IMR-90 (cell line): ENCODE measurements around the gene LRIT1. TPM values are rescaled to one million over a fixed set of nuclear protein-coding genes. Genes with fewer than 3 reads are reported as not detected.
A peak's percentile ranks its signal among the peaks of the same experiment; 100 is the strongest.

Experiments used
- ATAC-seq: fragments of 200-7000 bp; cut with Tn5 transposase; 2 replicates; pipeline ENCODE4 v1.9.1; 2020; ENCODE audit warnings: low read depth, mild to moderate bottlenecking, moderate library complexity
- BruUV-seq: library from RNA; stranded (reverse); fragments of 400-500 nt; replicated peaks from 2 replicates; lab custom pipeline; 2021; lab: Mats Ljungman, UMichigan
- CTCF ChIA-PET: fragments of 300-600 bp; formaldehyde crosslinking; extraction: SDS; loops from one replicate; lab custom pipeline; 2021; ENCODE audit warnings: antibody characterized with exemption; lab: Yijun Ruan, JAX
- POLR2A ChIA-PET: fragments of 300-600 bp; sonication (Branson Sonifier 250); formaldehyde crosslinking; loops from one replicate; lab custom pipeline; 2022; ENCODE audit warnings: antibody characterized with exemption; ENCODE audit not compliant: unreplicated experiment; lab: Charles Lee
- DNase-seq: peaks from one replicate; pipeline ENCODE4 v3.0.0; 2013
- H2AFZ ChIP-seq: replicated peaks from 2 replicates; pipeline ENCODE3; 2013; ENCODE audit warnings: low read length, mild to moderate bottlenecking; ENCODE audit not compliant: poor library complexity
- H2AK5ac ChIP-seq: 2 replicates; pipeline ENCODE4 v1.6.1; 2013; ENCODE audit warnings: low read depth, low read length, inconsistent platforms
- H2AK9ac ChIP-seq: replicated peaks from 2 replicates; pipeline ENCODE3; 2013; ENCODE audit warnings: mild to moderate bottlenecking, low read depth, low read length, moderate library complexity; ENCODE audit not compliant: poor library complexity
- H2BK120ac ChIP-seq: 2 replicates; pipeline ENCODE4 v1.6.1; 2013; ENCODE audit warnings: low read depth, low read length, inconsistent platforms
- H2BK15ac ChIP-seq: 3 replicates; pipeline ENCODE4 v1.6.1; 2013; ENCODE audit warnings: low read depth, low read length, inconsistent platforms
- H2BK20ac ChIP-seq: 2 replicates; pipeline ENCODE4 v1.6.1; 2013; ENCODE audit warnings: low read depth, mild to moderate bottlenecking, inconsistent platforms, low read length, moderate library complexity
- H2BK5ac ChIP-seq: 2 replicates; pipeline ENCODE4 v1.6.1; 2013; ENCODE audit warnings: mild to moderate bottlenecking, low read depth, low read length, inconsistent platforms; ENCODE audit not compliant: poor library complexity, severe bottlenecking
- H3K14ac ChIP-seq: replicated peaks from 2 replicates; pipeline ENCODE4 v1.6.1; 2013; ENCODE audit warnings: low read depth, low read length, inconsistent platforms
- H3K18ac ChIP-seq: 2 replicates; pipeline ENCODE4 v1.6.1; 2013; ENCODE audit warnings: low read depth, low read length, control low read depth
- H3K23ac ChIP-seq: 2 replicates; pipeline ENCODE4 v1.6.1; 2013; ENCODE audit warnings: low read depth, low read length, inconsistent platforms
- H3K27ac ChIP-seq: 2 replicates; pipeline ENCODE4 v1.5.1; 2013; ENCODE audit warnings: mild to moderate bottlenecking, control low read depth, low read length; ENCODE audit not compliant: insufficient read depth
- H3K27me3 ChIP-seq: 2 replicates; pipeline ENCODE4 v1.6.1; 2013; ENCODE audit warnings: low read length; ENCODE audit not compliant: control insufficient read depth, insufficient read depth
- H3K36me3 ChIP-seq: 2 replicates; pipeline ENCODE4 v1.6.1; 2013; ENCODE audit warnings: low read length, mixed read lengths; ENCODE audit not compliant: control insufficient read depth, insufficient read depth
- H3K4ac ChIP-seq: 2 replicates; pipeline ENCODE4 v1.6.1; 2013; ENCODE audit warnings: low read depth, low read length, inconsistent platforms
- H3K4me1 ChIP-seq: 2 replicates; pipeline ENCODE4 v1.6.1; 2013; ENCODE audit warnings: low read length, mixed read lengths; ENCODE audit not compliant: control insufficient read depth, insufficient read depth
- H3K4me2 ChIP-seq: 2 replicates; pipeline ENCODE4 v1.6.1; 2013; ENCODE audit warnings: low read depth, mild to moderate bottlenecking, control low read depth, low read length, moderate library complexity
- H3K4me3 ChIP-seq: 2 replicates; pipeline ENCODE4 v1.5.1; 2013; ENCODE audit warnings: low read depth, mild to moderate bottlenecking, control low read depth, low read length, moderate library complexity; ENCODE audit not compliant: insufficient read depth
- H3K56ac ChIP-seq: 2 replicates; pipeline ENCODE4 v1.6.1; 2013; ENCODE audit warnings: low read length, inconsistent platforms; ENCODE audit not compliant: insufficient read depth; ENCODE audit errors: extremely low read depth
- H3K79me1 ChIP-seq, 2 experiments: 2 replicates each; pipeline ENCODE4 v1.6.1; 2013; ENCODE audit warnings: low read length in 2 of 2, inconsistent platforms in 1 of 2, low read depth in 1 of 2
- H3K9ac ChIP-seq: 2 replicates; pipeline ENCODE4 v1.6.1; 2013; ENCODE audit warnings: low read depth, low read length, control low read depth
- H3K9me1 ChIP-seq: 2 replicates; pipeline ENCODE4 v1.6.1; 2013; ENCODE audit warnings: low read length, inconsistent platforms; ENCODE audit not compliant: insufficient read depth
- H3K9me3 ChIP-seq: 2 replicates; pipeline ENCODE4 v1.6.1; 2013; ENCODE audit warnings: low read length; ENCODE audit not compliant: control insufficient read depth, insufficient read depth
- H4K20me1 ChIP-seq: 2 replicates; pipeline ENCODE4 v1.6.1; 2013; ENCODE audit warnings: low read length, inconsistent platforms; ENCODE audit not compliant: insufficient read depth
- H4K5ac ChIP-seq: 2 replicates; pipeline ENCODE4 v1.6.1; 2013; ENCODE audit warnings: mild to moderate bottlenecking, low read depth, low read length, control low read depth
- H4K8ac ChIP-seq, 2 experiments: 2 replicates each; pipeline ENCODE4 v1.6.1; 2013; ENCODE audit warnings: low read depth in 2 of 2, low read length in 2 of 2, control low read depth in 1 of 2, inconsistent platforms in 1 of 2
- H4K91ac ChIP-seq: 2 replicates; pipeline ENCODE4 v1.6.1; 2013; ENCODE audit warnings: low read depth, low read length, inconsistent platforms; ENCODE audit not compliant: insufficient read depth
- BHLHE40 ChIP-seq: fragments of 150-350 bp; IDR thresholded peaks from 2 replicates; pipeline ENCODE4 v1.6.1; 2016; ENCODE audit warnings: mild to moderate bottlenecking, low read depth, low read length
- CEBPB ChIP-seq: IDR thresholded peaks from 2 replicates; pipeline ENCODE4 v1.6.1; 2012; ENCODE audit warnings: low read depth, low read length, improper control_type of control experiment
- CHD1 ChIP-seq: IDR thresholded peaks from 2 replicates; pipeline ENCODE4 v1.6.1; 2012; ENCODE audit warnings: low read depth, low read length, improper control_type of control experiment
- ELK1 ChIP-seq: fragments of 150-350 bp; IDR thresholded peaks from 2 replicates; pipeline ENCODE4 v1.6.1; 2016; ENCODE audit warnings: low read depth, mild to moderate bottlenecking, low read length, moderate library complexity, borderline replicate concordance
- FOS ChIP-seq: fragments of 150-350 bp; IDR thresholded peaks from 2 replicates; pipeline ENCODE4 v1.6.1; 2016; ENCODE audit warnings: low read depth, low read length
- MAFK ChIP-seq: IDR thresholded peaks from 2 replicates; pipeline ENCODE4 v1.6.1; 2012; ENCODE audit warnings: low read depth, low read length, improper control_type of control experiment
- MAZ ChIP-seq: IDR thresholded peaks from 2 replicates; pipeline ENCODE4 v1.6.1; 2012; ENCODE audit warnings: low read depth, mild to moderate bottlenecking, low read length, improper control_type of control experiment, moderate library complexity, borderline replicate concordance
- MXI1 ChIP-seq: IDR thresholded peaks from 2 replicates; pipeline ENCODE4 v1.6.1; 2012; ENCODE audit warnings: low read depth, mild to moderate bottlenecking, low read length, moderate library complexity, borderline replicate concordance
- NFE2L2 ChIP-seq: fragments of 150-350 bp; IDR thresholded peaks from 2 replicates; pipeline ENCODE4 v1.6.1; 2016; ENCODE audit warnings: low read depth, mild to moderate bottlenecking, low read length
- POLR2A ChIP-seq: IDR thresholded peaks from 2 replicates; pipeline ENCODE4 v1.6.1; 2012; ENCODE audit warnings: mild to moderate bottlenecking, low read depth, low read length
- RAD21 ChIP-seq: IDR thresholded peaks from 2 replicates; pipeline ENCODE4 v1.6.1; 2012; ENCODE audit warnings: low read length, improper control_type of control experiment
- RCOR1 ChIP-seq: IDR thresholded peaks from 2 replicates; pipeline ENCODE4 v1.6.1; 2012; ENCODE audit warnings: mild to moderate bottlenecking, low read length, improper control_type of control experiment; ENCODE audit not compliant: insufficient replicate concordance
- RFX5 ChIP-seq: IDR thresholded peaks from 2 replicates; pipeline ENCODE4 v1.8.0; 2012; ENCODE audit warnings: low read depth, mild to moderate bottlenecking, low read length, moderate library complexity
- SMC3 ChIP-seq: fragments of 150-350 bp; IDR thresholded peaks from 2 replicates; pipeline ENCODE4 v1.6.1; 2016; ENCODE audit warnings: low read depth, mild to moderate bottlenecking, antibody characterized with exemption, low read length, moderate library complexity
- USF2 ChIP-seq: fragments of 150-350 bp; IDR thresholded peaks from 2 replicates; pipeline ENCODE4 v1.6.1; 2017; ENCODE audit warnings: mild to moderate bottlenecking, antibody characterized with exemption, low read length, low read depth
- WGBS, 2 experiments: methylation state at CpG; one replicate each; pipeline versions ENCODE4 v1.1.5 to v1.1.7; 2013; ENCODE audit warnings: missing lambda C conversion rate in 2 of 2; ENCODE audit not compliant: insufficient read length in 1 of 2; ENCODE audit errors: extremely low coverage in 2 of 2; 5-methylcytosine and 5-hydroxymethylcytosine counted together
- dilution Hi-C: fragments of 300-500 bp; cut with HindIII; formaldehyde crosslinking; loops from one replicate; pipeline ENCODE4 v1.14.3; 2018; ENCODE audit warnings: low sequenced_read_pairs; ENCODE audit not compliant: unreplicated experiment
- in situ Hi-C: fragments of 300-500 bp; cut with MboI; formaldehyde crosslinking; loops from 3 replicates; pipeline ENCODE4 v1.14.3; 2019; ENCODE audit warnings: low sequenced_read_pairs, inconsistent platforms, mixed read lengths
- intact Hi-C: fragments of 100-400 bp; cut with micrococcal nuclease; formaldehyde crosslinking; loops from 2 replicates; pipeline ENCODE4 v1.10.0; 2022
- polyA plus RNA-seq, 3 experiments: library from polyadenylated mRNA; depleted of rRNA; stranded (reverse); fragments of >200 nt; gene quantifications; 2 replicates each; pipeline ENCODE4 v1.2.3, GENCODE V29; 2012; ENCODE audit warnings: low replicate concordance in 1 of 3
- total RNA-seq: library from RNA; depleted of rRNA; stranded (reverse); fragments of >200 nt; gene quantifications from 2 replicates; pipeline ENCODE4 v1.2.3, GENCODE V29; 2012
- TF ChIP-seq, protein P1 (sequence below): conservative IDR thresholded peaks from 2 replicates; pipeline ENCODE4 v1.5.1; 2012; ENCODE audit warnings: mild to moderate bottlenecking, low read depth, low read length, improper control_type of control experiment

LRIT1 gene
- total and polyA plus RNA-seq, 2 of the 4 experiments (the other 2 are of a cell fraction): not detected

- no peak overlapping the region for H3K23ac ChIP-seq
- no peak overlapping the region for H3K9ac ChIP-seq
- H3K18ac ChIP-seq: no peak overlapping the region
- H4K5ac ChIP-seq: no peak overlapping the region
- H3K4me1 ChIP-seq: peaks cover 2% of the 10 kb centered on the region; the same call in 1 of the 2 replicates
- H3K27me3 ChIP-seq: no peaks in the 10 kb centered on the region
- in situ Hi-C loops (no loop called here), dilution Hi-C loops (no loop called here), intact Hi-C loops (no loop called here)
- peak overlapping the region; percentile 81 for H2BK120ac ChIP-seq
- H2AK9ac ChIP-seq: no peak overlapping the region
- no peak overlapping the region; the same call in 1 of the 2 replicates for H3K14ac ChIP-seq
- BruUV-seq: no TSS peak
- H4K20me1 ChIP-seq: no peaks in the 10 kb centered on the region
- H3K4ac ChIP-seq: peak overlapping the region; percentile 63
- CTCF ChIA-PET: interaction anchor here (5.4 kb wide), 1 partner anchor 266 kb away, joined by 54 read pairs; no protein-coding TSS in a partner anchor
- no peaks in the 10 kb centered on the region for H3K36me3 ChIP-seq
- no peak for DNase-seq
- H2AFZ ChIP-seq: no peak overlapping the region
- H4K8ac ChIP-seq: peak overlapping the region in 1 of 2 experiments; percentile 49; a peak in 1 of 4 replicates
- no peak overlapping the region for H3K4me2 ChIP-seq
- H3K27ac ChIP-seq: no peak overlapping the region
- H2AK5ac ChIP-seq: peak overlapping the region; percentile 43; the same call in 1 of the 2 replicates
- H3K9me1 ChIP-seq: no peaks in the 10 kb centered on the region; the same call in 1 of the 2 replicates
- TF ChIP-seq RCOR1 (no peak), CHD1 (no peak), NFE2L2 (no peak), MAZ (no peak), RAD21 (no peak), USF2 (no peak), BHLHE40 (no peak), FOS (no peak), SMC3 (no peak), MXI1 (no peak), CEBPB (no peak), RFX5 (no peak), POLR2A (no peak), ELK1 (no peak), MAFK (no peak)
- TF ChIP-seq, protein P1, sequence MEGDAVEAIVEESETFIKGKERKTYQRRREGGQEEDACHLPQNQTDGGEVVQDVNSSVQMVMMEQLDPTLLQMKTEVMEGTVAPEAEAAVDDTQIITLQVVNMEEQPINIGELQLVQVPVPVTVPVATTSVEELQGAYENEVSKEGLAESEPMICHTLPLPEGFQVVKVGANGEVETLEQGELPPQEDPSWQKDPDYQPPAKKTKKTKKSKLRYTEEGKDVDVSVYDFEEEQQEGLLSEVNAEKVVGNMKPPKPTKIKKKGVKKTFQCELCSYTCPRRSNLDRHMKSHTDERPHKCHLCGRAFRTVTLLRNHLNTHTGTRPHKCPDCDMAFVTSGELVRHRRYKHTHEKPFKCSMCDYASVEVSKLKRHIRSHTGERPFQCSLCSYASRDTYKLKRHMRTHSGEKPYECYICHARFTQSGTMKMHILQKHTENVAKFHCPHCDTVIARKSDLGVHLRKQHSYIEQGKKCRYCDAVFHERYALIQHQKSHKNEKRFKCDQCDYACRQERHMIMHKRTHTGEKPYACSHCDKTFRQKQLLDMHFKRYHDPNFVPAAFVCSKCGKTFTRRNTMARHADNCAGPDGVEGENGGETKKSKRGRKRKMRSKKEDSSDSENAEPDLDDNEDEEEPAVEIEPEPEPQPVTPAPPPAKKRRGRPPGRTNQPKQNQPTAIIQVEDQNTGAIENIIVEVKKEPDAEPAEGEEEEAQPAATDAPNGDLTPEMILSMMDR: no peak
- POLR2A ChIA-PET: no interaction called here
- no peaks in the 10 kb centered on the region for H3K79me1 ChIP-seq
- WGBS, 2 experiments: no CpG with 5 or more reads among the region's 1 CpG
- no peak overlapping the region for H3K56ac ChIP-seq
- H4K91ac ChIP-seq: peak overlapping the region; percentile 66
- H2BK5ac ChIP-seq: no peak overlapping the region
- no peak overlapping the region for H2BK15ac ChIP-seq
- H3K9me3 ChIP-seq: no peaks in the 10 kb centered on the region
- H3K4me3 ChIP-seq: no peak overlapping the region
- peak overlapping the region; percentile 16; the same call in 1 of the 2 replicates for H2BK20ac ChIP-seq
- ATAC-seq: no peak
Measured at GRCh38 chr10:84270708-84271107, 29.4 kb upstream of the LRIT1 start.
